Endothelial cell (in vitro differentiated cells): ENCODE data around the gene POLR3GL. TPM values are rescaled to one million over a fixed set of nuclear protein-coding genes. Genes with fewer than 3 reads are reported as not detected.

Source experiments
- DNase-seq: peaks from one replicate; pipeline ENCODE4 v3.0.0; 2021; ENCODE audit warnings: low spot score
- H3K27ac Mint-ChIP-seq: one replicate; pipeline ENCODE4 v1.8.0; 2021; ENCODE audit warnings: mixed read lengths, inconsistent platforms; ENCODE audit not compliant: unreplicated experiment
- H3K27me3 Mint-ChIP-seq: one replicate; pipeline ENCODE4 v1.8.0; 2021; ENCODE audit warnings: mild to moderate bottlenecking, moderate library complexity, mixed read lengths, inconsistent platforms; ENCODE audit not compliant: unreplicated experiment
- H3K36me3 Mint-ChIP-seq: one replicate; pipeline ENCODE4 v1.8.0; 2021; ENCODE audit warnings: mild to moderate bottlenecking, low read depth, mixed read lengths, inconsistent platforms; ENCODE audit not compliant: unreplicated experiment
- H3K4me1 Mint-ChIP-seq: one replicate; pipeline ENCODE4 v1.8.0; 2021; ENCODE audit warnings: mild to moderate bottlenecking, mixed read lengths, inconsistent platforms; ENCODE audit not compliant: unreplicated experiment
- H3K4me3 Mint-ChIP-seq: one replicate; pipeline ENCODE4 v1.8.0; 2021; ENCODE audit warnings: mild to moderate bottlenecking, mixed read lengths, inconsistent platforms; ENCODE audit not compliant: unreplicated experiment
- H3K9me3 Mint-ChIP-seq: one replicate; pipeline ENCODE4 v1.8.0; 2021; ENCODE audit warnings: mixed read lengths, inconsistent platforms; ENCODE audit not compliant: unreplicated experiment
- CTCF ChIP-seq: fragments of 200-600 bp; sonication (generic); IDR thresholded peaks from one replicate; pipeline ENCODE4 v1.5.0; 2021; ENCODE audit warnings: antibody characterized with exemption; ENCODE audit not compliant: unreplicated experiment
- total RNA-seq: library from RNA; stranded (reverse); fragmentation: NEBNext Ultra II Directional; extraction: Animal tissue kit (Norgen Biotek cat#: 25700); gene quantifications from one replicate; pipeline ENCODE4 v1.2.1, GENCODE V29; 2021; ENCODE audit not compliant: unreplicated experiment

POLR3GL gene
- total RNA-seq, 1 donor from 2014 or later: 12.4 TPM

- peaks cover 3% of the 10 kb centered on the region for H3K36me3 Mint-ChIP-seq
Measured at GRCh38 chr1:146016891-146017290, 52.4 kb downstream of the POLR3GL start.

GRCh38 chr1:146019231-146020057 is 55.0 kb downstream of the POLR3GL start:
- Mint-ChIP-seq H3K4me1 (peaks cover 8% of the 10 kb centered on the region), H3K27ac (no peak overlapping the region), H3K27me3 (peaks cover 8% of the 10 kb centered on the region), H3K4me3 (peak overlapping the region; percentile 39), H3K9me3 (no peaks in the 10 kb centered on the region), H3K36me3 (peaks cover 3% of the 10 kb centered on the region)
- DNase-seq: no peak
- no peak for TF ChIP-seq CTCF

More at GRCh38 chr1:146016891-146017290, 52.4 kb downstream of the POLR3GL start:
- Mint-ChIP-seq H3K4me3 (no peak overlapping the region), H3K4me1 (peaks cover 8% of the 10 kb centered on the region), H3K9me3 (no peaks in the 10 kb centered on the region), H3K27me3 (peaks cover 8% of the 10 kb centered on the region), H3K27ac (no peak overlapping the region)
- DNase-seq: no peak
- no peak for TF ChIP-seq CTCF

GRCh38 chr1:146020058-146021049 is 55.9 kb downstream of the POLR3GL start:
- Mint-ChIP-seq H3K27ac (no peak overlapping the region), H3K36me3 (peaks cover 3% of the 10 kb centered on the region), H3K27me3 (peaks cover 8% of the 10 kb centered on the region), H3K4me3 (no peak overlapping the region), H3K4me1 (peaks cover 8% of the 10 kb centered on the region), H3K9me3 (no peaks in the 10 kb centered on the region)
- DNase-seq: no peak
- TF ChIP-seq CTCF: no peak

- Mint-ChIP-seq H3K9me3 (no peaks in the 10 kb centered on the region), H3K27me3 (peaks cover 6% of the 10 kb centered on the region), H3K4me3 (no peak overlapping the region), H3K27ac (no peak overlapping the region), H3K36me3 (peaks cover 3% of the 10 kb centered on the region), H3K4me1 (peaks cover 8% of the 10 kb centered on the region)
- no peak for TF ChIP-seq CTCF
- DNase-seq: no peak
Measured at GRCh38 chr1:146021050-146021445, 56.6 kb downstream of the POLR3GL start.
